MM.1S (cell line): ENCODE results near the gene PPM1H.

ENCODE experiments used
- DNase-seq: peaks from one replicate; pipeline ENCODE4 v3.0.0-alpha.2; 2015
- H2AFZ ChIP-seq: fragments of 300-600 bp; sonication (generic); 2 replicates; pipeline ENCODE4 v1.6.0; 2016; ENCODE audit warnings: antibody characterized with exemption, low read length
- H3F3A ChIP-seq: fragments of 300-600 bp; sonication (generic); 2 replicates; pipeline ENCODE4 v1.6.1; 2016; ENCODE audit warnings: mild to moderate bottlenecking, antibody characterized with exemption, low read length, moderate library complexity, mixed read lengths; ENCODE audit not compliant: insufficient read depth
- H3K27ac ChIP-seq: fragments of 300-600 bp; sonication (generic); 2 replicates; pipeline ENCODE4 v1.5.1; 2016; ENCODE audit warnings: mild to moderate bottlenecking, low read length
- H3K27me3 ChIP-seq: fragments of 300-600 bp; sonication (generic); replicated peaks from 2 replicates; pipeline ENCODE4 v1.6.0; 2016; ENCODE audit warnings: low read length; ENCODE audit not compliant: insufficient read depth
- H3K36me3 ChIP-seq: fragments of 300-600 bp; sonication (generic); replicated peaks from 2 replicates; pipeline ENCODE4 v1.6.1; 2016; ENCODE audit warnings: mild to moderate bottlenecking, low read length, mixed read lengths; ENCODE audit not compliant: insufficient read depth
- H3K4me1 ChIP-seq: fragments of 300-600 bp; sonication (generic); 2 replicates; pipeline ENCODE4 v1.6.1; 2016; ENCODE audit warnings: low read length, mixed read lengths
- H3K4me2 ChIP-seq: fragments of 300-600 bp; sonication (generic); 2 replicates; pipeline ENCODE4 v1.6.0; 2016; ENCODE audit warnings: low read depth, low read length
- H3K4me3 ChIP-seq: fragments of 300-600 bp; sonication (generic); 2 replicates; pipeline ENCODE4 v1.5.1; 2016; ENCODE audit warnings: low read length, mixed read lengths
- H3K79me2 ChIP-seq: fragments of 300-600 bp; sonication (generic); 2 replicates; pipeline ENCODE4 v1.6.1; 2016; ENCODE audit warnings: mixed run types, low read length, mixed read lengths
- H3K9ac ChIP-seq: fragments of 300-600 bp; sonication (generic); 2 replicates; pipeline ENCODE4 v1.6.1; 2016; ENCODE audit warnings: low read length, mixed read lengths
- H3K9me2 ChIP-seq: fragments of 300-600 bp; sonication (generic); replicated peaks from 2 replicates; pipeline ENCODE4 v1.6.1; 2016; ENCODE audit warnings: mild to moderate bottlenecking, low read length, mixed read lengths; ENCODE audit not compliant: insufficient read depth
- H3K9me3 ChIP-seq: fragments of 300-600 bp; sonication (generic); replicated peaks from 2 replicates; pipeline ENCODE4 v1.6.1; 2016; ENCODE audit warnings: mild to moderate bottlenecking, low read length, mixed read lengths; ENCODE audit not compliant: insufficient read depth
- H4K20me1 ChIP-seq: fragments of 300-600 bp; sonication (generic); 2 replicates; pipeline ENCODE4 v1.6.1; 2016; ENCODE audit warnings: mild to moderate bottlenecking, low read length, moderate library complexity, mixed read lengths; ENCODE audit not compliant: insufficient read depth
- CTCF ChIP-seq: fragments of 300-600 bp; sonication (generic); IDR thresholded peaks from 2 replicates; pipeline ENCODE4 v1.5.1; 2016; ENCODE audit warnings: antibody characterized with exemption, low read length, mixed read lengths
- EZH2 ChIP-seq: fragments of 300-600 bp; sonication (generic); optimal IDR thresholded peaks from 2 replicates; pipeline ENCODE3; 2017; ENCODE audit warnings: low read depth, mild to moderate bottlenecking, antibody characterized with exemption, low read length, mixed read lengths
- EZH2phosphoT487 ChIP-seq: fragments of 300-600 bp; sonication (generic); IDR thresholded peaks from 2 replicates; pipeline ENCODE4 v1.6.1; 2018; ENCODE audit warnings: antibody characterized with exemption, low read length

The PPM1H gene

DNA sequence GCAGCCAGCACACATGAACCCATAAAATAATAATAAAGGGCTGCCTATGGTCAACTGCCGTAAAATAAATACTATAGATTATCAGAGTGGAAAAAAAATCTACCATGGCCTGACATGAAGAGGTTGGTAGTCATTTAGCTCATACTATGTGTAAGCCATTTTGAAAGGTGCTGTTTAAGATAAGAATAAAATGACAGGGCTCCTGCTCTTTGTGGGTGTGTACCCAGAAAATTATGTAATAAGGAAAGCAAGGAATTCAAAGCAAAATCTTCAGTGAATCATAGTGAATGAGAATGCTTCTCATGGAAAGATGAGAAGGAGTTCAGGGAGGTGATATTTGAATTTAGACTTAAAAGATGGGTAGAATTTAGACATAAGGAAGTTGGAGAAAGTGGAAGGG is 42.9 kb upstream of the PPM1H start:
- Histone ChIP-seq H2AFZ (no peak overlapping the region), H3K4me1 (no peaks in the 10 kb centered on the region), H3K9me3 (no peaks in the 10 kb centered on the region), H4K20me1 (no peaks in the 10 kb centered on the region), H3K27me3 (no peaks in the 10 kb centered on the region), H3K27ac (no peak overlapping the region), H3F3A (no peaks in the 10 kb centered on the region), H3K4me3 (no peak overlapping the region), H3K9me2 (no peaks in the 10 kb centered on the region), H3K4me2 (no peak overlapping the region), H3K36me3 (no peaks in the 10 kb centered on the region), H3K79me2 (no peaks in the 10 kb centered on the region), H3K9ac (no peak overlapping the region)
- DNase-seq, result no peak
- TF ChIP-seq EZH2, result no peak
- no peak for TF ChIP-seq EZH2phosphoT487
- TF ChIP-seq CTCF, result no peak

GRCh38 chr12:62977418-62977817 is 42.5 kb upstream of the PPM1H start:
- Histone ChIP-seq H3K4me1 (no peaks in the 10 kb centered on the region), H3K9ac (no peak overlapping the region), H3K27ac (no peak overlapping the region), H3F3A (no peaks in the 10 kb centered on the region), H2AFZ (no peak overlapping the region), H3K4me2 (no peak overlapping the region), H3K4me3 (no peak overlapping the region), H3K36me3 (no peaks in the 10 kb centered on the region), H3K79me2 (no peaks in the 10 kb centered on the region), H3K9me2 (no peaks in the 10 kb centered on the region), H3K27me3 (no peaks in the 10 kb centered on the region), H4K20me1 (no peaks in the 10 kb centered on the region), H3K9me3 (no peaks in the 10 kb centered on the region)
- DNase-seq, result no peak
- no peak for TF ChIP-seq EZH2phosphoT487
- TF ChIP-seq CTCF, result no peak
- no peak for TF ChIP-seq EZH2

- Histone ChIP-seq H3K4me3 (no peak overlapping the region), H3K4me1 (no peaks in the 10 kb centered on the region), H3K9ac (no peak overlapping the region), H3F3A (no peaks in the 10 kb centered on the region), H3K9me3 (no peaks in the 10 kb centered on the region), H3K4me2 (no peak overlapping the region), H3K36me3 (no peaks in the 10 kb centered on the region), H3K27me3 (no peaks in the 10 kb centered on the region), H2AFZ (no peak overlapping the region), H3K9me2 (no peaks in the 10 kb centered on the region), H3K79me2 (no peaks in the 10 kb centered on the region), H4K20me1 (no peaks in the 10 kb centered on the region), H3K27ac (no peak overlapping the region)
- no peak for DNase-seq
- TF ChIP-seq EZH2phosphoT487, result no peak
- TF ChIP-seq CTCF, result no peak
- no peak for TF ChIP-seq EZH2
Observed at GRCh38 chr12:62976110-62976662, 41.2 kb upstream of the PPM1H start.
